Vagina (tissue), 2 donors: ENCODE measurements around the gene B4GALT5.

ENCODE experiments used
- CTCF ChIP-seq, 3 experiments: fragments of 450-650 bp in 2 of 3; fragments of 200-600 bp in 1 of 3; sonication (generic) in 1 of 3; IDR thresholded peaks; one replicate each; pipeline ENCODE4 v1.5.1; 2017 to 2019; ENCODE audit warnings: antibody characterized with exemption in 3 of 3, mild to moderate bottlenecking in 2 of 3, moderate library complexity in 2 of 3
- POLR2AphosphoS5 ChIP-seq, 2 donors: sonication (generic); formaldehyde crosslinking; IDR thresholded peaks; one replicate each; pipeline ENCODE4 v1.9.0; 2017; ENCODE audit warnings: antibody characterized with exemption in 2 of 2, mild to moderate bottlenecking in 2 of 2, low read depth in 1 of 2; ENCODE audit not compliant: insufficient read depth in 1 of 2

- TF ChIP-seq POLR2AphosphoS5 (IDR thresholded peaks at IDR 0.05; ENCODE audit: insufficient read depth in 1 of 2, low read depth in 1 of 2) (no peak), CTCF (IDR thresholded peaks at IDR 0.05) (no peak)
Observed at GRCh38 chr20:49725694-49726093, 12.0 kb upstream of the B4GALT5 start.
